Panc1 (cell line): Measurements from ENCODE around the gene ZFP3. TPM values are rescaled to one million over a fixed set of nuclear protein-coding genes. Genes with fewer than 3 reads are reported as not detected.

Experiments used
- ATAC-seq: fragments of 200-7000 bp; cut with Tn5 transposase; 2 replicates; pipeline ENCODE4 v1.9.1; 2020; ENCODE audit warnings: mild to moderate bottlenecking, moderate library complexity
- BruUV-seq: library from RNA; stranded (reverse); fragments of 400-500 nt; replicated peaks from 2 replicates; lab custom pipeline; 2021; lab: Mats Ljungman, UMichigan
- CTCF ChIA-PET: fragments of 300-600 bp; sonication (Branson Sonifier 250); formaldehyde crosslinking; loops from one replicate; lab custom pipeline; 2022; ENCODE audit warnings: antibody characterized with exemption; lab: Charles Lee
- POLR2A ChIA-PET: fragments of 300-600 bp; sonication (Branson Sonifier 250); formaldehyde crosslinking; loops from one replicate; lab custom pipeline; 2022; ENCODE audit warnings: antibody characterized with exemption; lab: Charles Lee
- DNase-seq: peaks from one replicate; pipeline ENCODE4 v3.0.0-alpha.2; 2010; ENCODE audit warnings: low read depth, low spot score
- H3K27ac ChIP-seq: 2 replicates; pipeline ENCODE4 v1.5.1; 2011; ENCODE audit warnings: mild to moderate bottlenecking, low read length, inconsistent platforms
- H3K27me3 ChIP-seq: fragments of 200-500 bp; sonication (Bioruptor generic); 2 replicates; pipeline ENCODE4 v1.6.0; 2014; ENCODE audit warnings: low read length, inconsistent platforms; ENCODE audit not compliant: control insufficient read depth, insufficient read depth
- H3K36me3 ChIP-seq: fragments of 200-500 bp; sonication (Bioruptor generic); 2 replicates; pipeline ENCODE4 v1.5.1; 2014; ENCODE audit warnings: inconsistent platforms, mild to moderate bottlenecking, low read length, moderate library complexity; ENCODE audit not compliant: control insufficient read depth, insufficient read depth
- H3K4me1 ChIP-seq: 2 replicates; pipeline ENCODE4 v1.5.1; 2011; ENCODE audit warnings: inconsistent platforms, mild to moderate bottlenecking, low read length, moderate library complexity; ENCODE audit not compliant: control insufficient read depth, insufficient read depth
- H3K4me3 ChIP-seq, 2 experiments: 2 replicates each; pipeline ENCODE4 v1.5.1; 2011 to 2012; ENCODE audit warnings: low read depth in 2 of 2, low read length in 2 of 2, mild to moderate bottlenecking in 2 of 2, inconsistent platforms in 1 of 2, moderate library complexity in 1 of 2
- H3K9me3 ChIP-seq: fragments of 200-500 bp; sonication (Bioruptor generic); 2 replicates; pipeline ENCODE4 v1.5.1; 2014; ENCODE audit warnings: low read depth, mild to moderate bottlenecking, inconsistent platforms, low read length, moderate library complexity; ENCODE audit not compliant: control insufficient read depth, insufficient read depth
- CTCF ChIP-seq: fragments of 450-650 bp; IDR thresholded peaks from 2 replicates; pipeline ENCODE4 v1.5.1; 2017; ENCODE audit warnings: mild to moderate bottlenecking
- POLR2AphosphoS5 ChIP-seq: IDR thresholded peaks from 2 replicates; pipeline ENCODE4 v1.6.1; 2012; ENCODE audit warnings: mild to moderate bottlenecking, low read depth, low read length, moderate library complexity
- REST ChIP-seq, 2 experiments: IDR thresholded peaks; 2 replicates each; pipeline ENCODE4 v1.6.1; 2011 to 2012; ENCODE audit warnings: low read depth in 2 of 2, control low read depth in 1 of 2, low read length in 1 of 2, mild to moderate bottlenecking in 1 of 2, moderate library complexity in 1 of 2; ENCODE audit not compliant: insufficient read depth in 1 of 2
- SIN3A ChIP-seq: IDR thresholded peaks from 2 replicates; pipeline ENCODE4 v1.6.1; 2012; ENCODE audit warnings: low read depth, mild to moderate bottlenecking, low read length, moderate library complexity, borderline replicate concordance; ENCODE audit not compliant: insufficient read depth
- TCF7L2 ChIP-seq: IDR thresholded peaks from 2 replicates; pipeline ENCODE4 v1.6.1; 2011; ENCODE audit warnings: mild to moderate bottlenecking, low read depth, low read length, inconsistent platforms
- in situ Hi-C: cut with HindIII; loops from 2 replicates; pipeline ENCODE4 v1.10.0; 2016; ENCODE audit warnings: low sequenced_read_pairs, low pct_unique_long_range_greater_than_20kb
- intact Hi-C: fragments of 100-400 bp; cut with micrococcal nuclease; formaldehyde crosslinking; loops from one replicate; pipeline ENCODE4 v1.10.0; 2022; ENCODE audit not compliant: unreplicated experiment
- total RNA-seq: library from RNA; stranded (reverse); gene quantifications from one replicate; pipeline ENCODE4 v1.2.1, GENCODE V29; 2021; ENCODE audit not compliant: unreplicated experiment

The ZFP3 gene
- total RNA-seq, 1 experiment from 2014 or later, result not detected

GRCh38 chr17:5042157-5043022, 35.9 kb upstream of the ZFP3 start:
- no TSS peak for BruUV-seq
- TF ChIP-seq SIN3A (no peak), POLR2AphosphoS5 (no peak), REST (IDR thresholded peaks at IDR 0.05; ENCODE audit: insufficient read depth in 1 of 2, low read depth in 2 of 2, low read length in 1 of 2) (no peak), CTCF (no peak), TCF7L2 (no peak)
- ATAC-seq (no peak), DNase-seq (no peak)
- in situ Hi-C loops (no loop called here), intact Hi-C loops (no loop called here)
- Histone ChIP-seq H3K27ac (no peak overlapping the region), H3K9me3 (no peaks in the 10 kb centered on the region), H3K27me3 (no peaks in the 10 kb centered on the region), H3K4me3 (no peak overlapping the region), H3K4me1 (no peaks in the 10 kb centered on the region), H3K36me3 (no peaks in the 10 kb centered on the region)
- ChIA-PET CTCF (no interaction called here), POLR2A (no interaction called here)

GRCh38 chr17:5043524-5043923, 34.7 kb upstream of the ZFP3 start:
- no peak for ATAC-seq
- ChIA-PET POLR2A (no interaction called here), CTCF (no interaction called here)

More at GRCh38 chr17:5043524-5043923, 34.7 kb upstream of the ZFP3 start:
- H3K4me3 ChIP-seq, result no peak overlapping the region
- no peak overlapping the region for H3K27ac ChIP-seq
- H3K9me3 ChIP-seq, result no peaks in the 10 kb centered on the region
- BruUV-seq, result no TSS peak
- H3K4me1 ChIP-seq, result no peaks in the 10 kb centered on the region
- DNase-seq, result no peak
- in situ Hi-C loops, result no loop called here
- H3K27me3 ChIP-seq, result no peaks in the 10 kb centered on the region
- H3K36me3 ChIP-seq, result no peaks in the 10 kb centered on the region
- no peak for TF ChIP-seq SIN3A
- TF ChIP-seq TCF7L2, result no peak
- no peak for TF ChIP-seq REST (IDR thresholded peaks at IDR 0.05; ENCODE audit: insufficient read depth in 1 of 2, low read depth in 2 of 2, low read length in 1 of 2)
- no peak for TF ChIP-seq CTCF
- no peak for TF ChIP-seq POLR2AphosphoS5
- intact Hi-C loops, result no loop called here
